Lower leg skin (tissue), 4 donors: ENCODE data around the gene ZCCHC2. TPM values are rescaled to one million over a fixed set of nuclear protein-coding genes. Genes with fewer than 3 reads are reported as not detected.

Experiments
- DNase-seq, 2 donors: peaks; one replicate each; pipeline ENCODE4 v3.0.0-alpha.2; 2019; ENCODE audit warnings: low spot score in 2 of 2
- H3K4me3 ChIP-seq: fragments of 200-600 bp; sonication (generic); 2 replicates; pipeline ENCODE4 v1.5.1; 2017; ENCODE audit warnings: mild to moderate bottlenecking, low read depth; ENCODE audit not compliant: poor library complexity, severe bottlenecking
- CTCF ChIP-seq, 3 donors: fragments of 450-650 bp; IDR thresholded peaks; one replicate each; pipeline ENCODE4 v1.5.1; 2016; ENCODE audit warnings: antibody characterized with exemption in 3 of 3, mild to moderate bottlenecking in 3 of 3, moderate library complexity in 2 of 3
- POLR2A ChIP-seq, 2 donors: fragments of 450-650 bp; IDR thresholded peaks; one replicate each; pipeline ENCODE4 v1.6.1; 2016 to 2017; ENCODE audit warnings: antibody characterized with exemption in 2 of 2, mild to moderate bottlenecking in 1 of 2, moderate library complexity in 1 of 2
- WGBS, 2 donors: methylation state at CpG; one replicate each; pipeline ENCODE4 v1.1.5; 2018; 5-methylcytosine and 5-hydroxymethylcytosine counted together
- intact Hi-C: fragments of 100-400 bp; cut with DNase I; formaldehyde crosslinking; loops from one replicate; pipeline ENCODE4 v1.15.0; 2023; ENCODE audit warnings: low total_unique reads
- total RNA-seq, 4 donors: library from RNA; depleted of rRNA; stranded (reverse); fragments of >200 nt; gene quantifications; one replicate each; pipeline ENCODE4 v1.1.0, GENCODE V29; 2016

Gene ZCCHC2
- total RNA-seq, 4 donors from 2014 or later = 23.0 to 34.1 (median 27.8) TPM

GRCh38 chr18:62607302-62607701 is 84.5 kb downstream of the ZCCHC2 start:
- 78 to 91% methylated on average over 13 of the region's 13 CpGs for WGBS, 2 donors
- DNase-seq = peak in 1 of 2 donors; percentile 52
- intact Hi-C loops = no loop called here
- no peak overlapping the region for H3K4me3 ChIP-seq
- TF ChIP-seq POLR2A (IDR thresholded peaks at IDR 0.05) = no peak
- TF ChIP-seq CTCF (IDR thresholded peaks at IDR 0.05) = no peak

GRCh38 chr18:62607708-62608428 is 85.0 kb downstream of the ZCCHC2 start:
- no peak overlapping the region for H3K4me3 ChIP-seq
- WGBS, 2 donors = 92 to 97% methylated on average over 9 of the region's 9 CpGs
- intact Hi-C loops = no loop called here
- peak in 1 of 2 donors; percentile 34 for DNase-seq
- no peak for TF ChIP-seq CTCF (IDR thresholded peaks at IDR 0.05)
- TF ChIP-seq POLR2A (IDR thresholded peaks at IDR 0.05) = no peak

DNA sequence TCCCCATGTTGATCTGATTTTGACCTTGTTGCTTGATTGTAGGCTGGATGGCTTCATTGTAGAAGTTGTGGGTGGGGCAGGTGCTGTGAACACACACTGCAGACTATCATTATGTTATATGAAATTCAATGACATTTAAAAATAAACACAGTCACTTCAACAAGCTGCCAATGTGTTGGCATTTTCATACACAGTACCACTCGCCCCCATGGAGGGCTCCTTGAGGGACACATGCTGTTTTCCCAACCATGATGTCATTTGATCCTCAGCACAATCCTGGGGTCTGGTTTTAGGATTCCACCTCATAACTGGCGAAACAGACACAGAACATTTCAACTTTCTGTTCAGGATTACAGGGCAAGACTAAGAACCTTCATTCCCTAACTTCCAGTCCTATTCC is 86.9 kb downstream of the ZCCHC2 start:
- DNase-seq = no peak
- intact Hi-C loops = no loop called here
- no peak overlapping the region for H3K4me3 ChIP-seq
- 82 to 85% methylated on average over 2 of the region's 2 CpGs for WGBS, 2 donors
- TF ChIP-seq CTCF (IDR thresholded peaks at IDR 0.05) = no peak
- TF ChIP-seq POLR2A (IDR thresholded peaks at IDR 0.05) = no peak

GRCh38 chr18:62610351-62610700 is 87.5 kb downstream of the ZCCHC2 start:
- intact Hi-C loops = no loop called here
- no peak overlapping the region for H3K4me3 ChIP-seq
- TF ChIP-seq POLR2A (IDR thresholded peaks at IDR 0.05) (no peak), CTCF (IDR thresholded peaks at IDR 0.05) (no peak)
- no peak for DNase-seq
- 53 to 63% methylated on average over 3 of the region's 3 CpGs for WGBS, 2 donors

DNA sequence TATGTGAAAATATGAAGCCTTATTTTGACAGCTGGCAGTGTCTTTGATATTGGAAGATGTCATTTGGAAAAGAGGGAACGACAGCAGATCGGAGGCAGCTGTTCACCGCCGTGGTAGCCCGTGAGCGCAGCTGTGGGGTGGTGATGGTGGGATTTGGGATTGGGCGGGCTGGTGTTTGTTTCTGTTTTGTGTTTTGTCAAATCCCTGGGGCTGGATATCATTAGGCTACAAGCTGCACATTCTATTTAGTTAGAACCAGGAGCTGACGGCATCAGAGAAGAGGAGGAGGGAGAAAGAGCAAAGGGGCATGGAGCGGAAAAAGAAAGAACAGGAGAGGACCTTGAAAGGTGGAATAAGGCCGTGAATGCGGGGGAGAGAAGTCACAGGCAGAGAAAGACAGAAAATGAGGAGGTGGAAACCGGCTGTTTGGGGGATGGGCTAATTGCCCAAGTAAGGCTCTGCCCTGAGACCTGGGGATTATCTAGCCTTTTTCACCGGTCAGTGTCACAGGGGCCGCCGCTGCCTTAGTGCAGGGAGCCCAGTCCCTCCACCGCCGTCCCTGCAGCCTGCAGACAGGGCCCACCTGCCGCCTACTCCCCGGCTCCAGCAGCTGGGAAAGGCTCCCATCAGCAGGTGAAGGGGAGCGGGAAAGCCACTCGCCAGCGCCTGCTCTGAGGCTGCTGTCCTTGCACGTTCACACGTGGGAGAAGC is 88.0 kb downstream of the ZCCHC2 start:
- WGBS, 2 donors = 44% methylated on average over 24 of the region's 24 CpGs
- H3K4me3 ChIP-seq = no peak overlapping the region
- DNase-seq = peak in 1 of 2 donors; percentile 68
- intact Hi-C loops = no loop called here
- TF ChIP-seq CTCF (IDR thresholded peaks at IDR 0.05) (no peak), POLR2A (IDR thresholded peaks at IDR 0.05) (no peak)
